Left lung (tissue), 10 donors: ENCODE measurements around the gene TMEM52. TPM values are rescaled to one million over a fixed set of nuclear protein-coding genes. Genes with fewer than 3 reads are reported as not detected.

Experiments used
- ATAC-seq: fragments of 200-7000 bp; cut with Tn5 transposase; one replicate; pipeline ENCODE4 v1.9.1; 2020; ENCODE audit warnings: moderate library complexity
- DNase-seq, 4 donors: peaks; one replicate each; pipeline ENCODE4 v3.0.0-alpha.2; 2013 to 2020
- H3K27ac ChIP-seq, 2 donors: fragments of 200-600 bp; sonication (generic) in 1 of 2; one replicate each; pipeline versions ENCODE4 v1.5.0 to v1.8.0; 2020 to 2021
- H3K27me3 ChIP-seq, 2 donors: fragments of 200-600 bp; sonication (generic) in 1 of 2; one replicate each; pipeline versions ENCODE4 v1.5.0 to v1.8.0; 2020 to 2021
- H3K36me3 ChIP-seq, 2 donors: fragments of 200-600 bp; sonication (generic) in 1 of 2; one replicate each; pipeline versions ENCODE4 v1.5.0 to v1.8.0; 2020 to 2021
- H3K4me1 ChIP-seq, 2 donors: fragments of 200-600 bp; one replicate each; pipeline ENCODE4 v1.8.0; 2021
- H3K4me3 ChIP-seq, 2 donors: fragments of 200-600 bp; sonication (generic) in 1 of 2; one replicate each; pipeline versions ENCODE4 v1.5.0 to v1.8.0; 2020 to 2021; ENCODE audit warnings: mild to moderate bottlenecking in 1 of 2
- H3K9me3 ChIP-seq, 2 donors: fragments of 200-600 bp; sonication (generic) in 1 of 2; one replicate each; pipeline versions ENCODE4 v1.5.0 to v1.8.0; 2020 to 2021
- CTCF ChIP-seq, 2 donors: fragments of 200-600 bp; sonication (generic) in 1 of 2; IDR thresholded peaks; one replicate each; pipeline versions ENCODE4 v1.5.0 to v1.8.0; 2021; ENCODE audit warnings: antibody characterized with exemption in 2 of 2
- intact Hi-C, 2 donors: fragments of 100-400 bp; cut with DNase I; formaldehyde crosslinking; loops; one replicate each; pipeline versions ENCODE4 v1.11.2 to v1.14.2; 2022
- polyA plus RNA-seq, 6 donors: library from polyadenylated mRNA; unstranded; fragments of 120-200 nt; gene quantifications; one replicate each; pipeline ENCODE4 v1.2.1, GENCODE V29; 2013; ENCODE audit not compliant: insufficient read length in 6 of 6
- total RNA-seq, 2 donors: library from RNA; stranded (reverse); fragmentation: NEBNext Ultra II Directional; extraction: Animal tissue kit (Norgen Biotek cat#: 25700); gene quantifications; one replicate each; pipeline ENCODE4 v1.2.1, GENCODE V29; 2021
- donor health status: DM: no; HTN: yes; CAD: no.
- donor health status: DM: no; HTN: no; CAD: no.

Gene TMEM52
- total and polyA plus RNA-seq, 8 donors, result 1.2 to 4.1 (median 2.2) TPM

GRCh38 chr1:1939296-1940122 lies 20.4 kb upstream of the TMEM52 start:
- intact Hi-C loops, result loop anchor here in 1 of 2 donors (5.0 kb wide), 1 partner anchor 108 kb away; no protein-coding TSS in a partner anchor
- H3K27ac ChIP-seq, result no peak overlapping the region

GRCh38 chr1:1938613-1939295 lies 19.7 kb upstream of the TMEM52 start:
- Histone ChIP-seq H3K9me3 (no peaks in the 10 kb centered on the region), H3K4me3 (no peak overlapping the region), H3K4me1 (peaks cover 0 to 1% of the 10 kb centered on the region in 2 donors), H3K36me3 (no peaks in the 10 kb centered on the region), H3K27ac (no peak overlapping the region), H3K27me3 (peaks cover 0 to 30% of the 10 kb centered on the region in 2 donors)
- ATAC-seq (no peak), DNase-seq (peak in 1 of 4 donors; percentile 45)
- intact Hi-C loops, result no loop called here
- no peak for TF ChIP-seq CTCF (IDR thresholded peaks at IDR 0.05)

More at GRCh38 chr1:1939296-1940122, 20.4 kb upstream of the TMEM52 start:
- Histone ChIP-seq H3K36me3 (no peaks in the 10 kb centered on the region), H3K27me3 (peaks cover 0 to 30% of the 10 kb centered on the region in 2 donors), H3K9me3 (no peaks in the 10 kb centered on the region), H3K4me1 (peaks cover 0 to 6% of the 10 kb centered on the region in 2 donors), H3K4me3 (no peak overlapping the region)
- DNase-seq, result peak in 1 of 4 donors; percentile 51
- ATAC-seq, result no peak
- no peak for TF ChIP-seq CTCF (IDR thresholded peaks at IDR 0.05)

GRCh38 chr1:1938276-1938573 lies 19.1 kb upstream of the TMEM52 start:
- H3K4me3 ChIP-seq, result no peak overlapping the region
- H3K4me1 ChIP-seq, result no peaks in the 10 kb centered on the region
- intact Hi-C loops, result no loop called here
- no peak overlapping the region for H3K27ac ChIP-seq
- no peak for TF ChIP-seq CTCF (IDR thresholded peaks at IDR 0.05)
- no peaks in the 10 kb centered on the region for H3K9me3 ChIP-seq
- DNase-seq, result no peak
- no peaks in the 10 kb centered on the region for H3K36me3 ChIP-seq
- no peak for ATAC-seq
- H3K27me3 ChIP-seq, result peaks cover 0 to 25% of the 10 kb centered on the region in 2 donors

- intact Hi-C loops, result no loop called here
Measured at GRCh38 chr1:1937549-1938275, 18.6 kb upstream of the TMEM52 start.

More at GRCh38 chr1:1937549-1938275, 18.6 kb upstream of the TMEM52 start:
- Histone ChIP-seq H3K4me1 (no peaks in the 10 kb centered on the region), H3K27me3 (peaks cover 0 to 20% of the 10 kb centered on the region in 2 donors), H3K27ac (no peak overlapping the region), H3K9me3 (no peaks in the 10 kb centered on the region), H3K36me3 (no peaks in the 10 kb centered on the region), H3K4me3 (no peak overlapping the region)
- ATAC-seq, result no peak
- no peak for TF ChIP-seq CTCF (IDR thresholded peaks at IDR 0.05)
- DNase-seq, result peak in 1 of 4 donors; percentile 40
